ENCODE results near the gene GARIN5A. TPM values are rescaled to one million over a fixed set of nuclear protein-coding genes. Genes with fewer than 3 reads are reported as not detected.

Gene GARIN5A
- total RNA-seq, result not detected in 2 replicates

DNA sequence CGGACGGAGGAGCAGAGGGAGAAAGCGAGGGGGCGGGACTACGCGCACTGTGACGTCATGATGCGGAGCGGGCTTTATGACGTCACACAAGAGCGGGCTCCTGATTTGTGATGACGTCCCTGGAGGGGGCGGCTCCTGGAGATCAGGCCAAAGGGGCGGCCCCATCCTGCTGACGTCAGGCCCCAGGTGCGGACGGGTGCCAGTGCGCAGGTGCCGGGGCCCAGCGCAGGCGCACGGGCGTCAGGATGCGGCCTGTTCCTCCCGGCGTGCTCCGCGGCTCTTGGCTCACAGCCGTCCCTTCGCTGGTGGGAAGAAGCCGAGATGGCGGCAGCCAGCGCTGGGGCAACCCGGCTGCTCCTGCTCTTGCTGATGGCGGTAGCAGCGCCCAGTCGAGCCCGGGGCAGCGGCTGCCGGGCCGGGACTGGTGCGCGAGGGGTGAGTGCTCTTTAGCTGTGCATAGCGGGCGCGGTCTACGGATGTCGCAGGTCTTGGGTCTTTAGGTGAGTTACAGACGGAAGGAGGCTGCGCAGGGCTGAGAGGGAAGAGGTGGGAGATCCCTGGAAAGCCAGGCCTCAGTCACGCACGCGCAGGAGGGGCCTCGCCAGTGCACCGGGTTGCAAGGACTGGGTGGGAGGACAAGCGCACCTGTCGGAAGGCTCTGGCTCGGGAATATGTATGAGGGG, at the start of gene GARIN5A, which contains the start of gene EMC10:
Gene GARIN5A (minus strand): TSS at position 625 of the 683 bp plus-strand sequence. CDS start 460 bp downstream, at position 165.
Gene EMC10 (plus strand): TSS at position 284 of the 683 bp plus-strand sequence. CDS start 38 bp downstream, at position 322.

GRCh38 chr19:50513746-50514345, 37.2 kb upstream of the GARIN5A start, which contains the start of gene ASPDH:
ASPDH (minus strand) TSS chr19:50513913; CDS start chr19:50513823, 90 bp downstream.

DNA sequence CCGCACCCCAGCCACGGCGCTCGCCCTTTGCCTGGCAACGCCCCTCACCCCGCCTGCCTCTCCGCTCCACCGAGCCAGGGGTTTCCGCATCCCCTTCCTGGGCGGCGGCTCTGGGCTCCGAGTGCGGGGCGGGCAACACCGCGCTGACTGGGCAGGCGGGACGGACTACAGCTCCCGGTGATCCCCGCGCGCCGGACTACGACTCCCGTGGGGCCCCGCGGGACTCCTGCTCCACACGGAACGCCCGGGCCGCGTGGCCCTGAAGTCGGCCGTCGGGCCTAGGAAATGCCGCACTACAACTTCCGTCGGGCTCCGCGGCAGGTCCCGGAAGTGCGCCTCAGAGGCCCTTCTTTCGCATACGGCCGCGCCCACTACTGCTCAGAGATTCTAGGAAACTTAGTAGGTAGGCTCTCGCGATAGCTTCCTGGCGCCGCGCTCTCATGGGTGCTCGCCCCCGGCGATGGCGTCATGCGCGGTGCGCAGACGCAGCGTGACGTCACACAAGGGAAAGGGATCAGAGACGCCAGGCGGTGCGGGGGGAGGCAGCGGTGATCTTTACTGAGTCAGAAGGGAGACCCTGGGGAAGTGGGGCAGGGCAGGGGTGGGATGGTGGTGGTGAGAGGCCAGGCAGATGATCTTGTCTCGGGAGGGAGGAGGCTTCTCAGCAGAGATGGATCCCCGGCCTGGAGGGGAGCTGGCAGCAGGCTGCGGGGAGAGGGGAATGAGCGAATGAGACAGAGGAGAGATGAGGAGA, 34.6 kb upstream of the GARIN5A start, which contains the start of gene JOSD2:
Gene JOSD2 (minus strand): TSS at position 123 of the 754 bp plus-strand sequence. CDS start 760 bp downstream, outside the sequence.

DNA sequence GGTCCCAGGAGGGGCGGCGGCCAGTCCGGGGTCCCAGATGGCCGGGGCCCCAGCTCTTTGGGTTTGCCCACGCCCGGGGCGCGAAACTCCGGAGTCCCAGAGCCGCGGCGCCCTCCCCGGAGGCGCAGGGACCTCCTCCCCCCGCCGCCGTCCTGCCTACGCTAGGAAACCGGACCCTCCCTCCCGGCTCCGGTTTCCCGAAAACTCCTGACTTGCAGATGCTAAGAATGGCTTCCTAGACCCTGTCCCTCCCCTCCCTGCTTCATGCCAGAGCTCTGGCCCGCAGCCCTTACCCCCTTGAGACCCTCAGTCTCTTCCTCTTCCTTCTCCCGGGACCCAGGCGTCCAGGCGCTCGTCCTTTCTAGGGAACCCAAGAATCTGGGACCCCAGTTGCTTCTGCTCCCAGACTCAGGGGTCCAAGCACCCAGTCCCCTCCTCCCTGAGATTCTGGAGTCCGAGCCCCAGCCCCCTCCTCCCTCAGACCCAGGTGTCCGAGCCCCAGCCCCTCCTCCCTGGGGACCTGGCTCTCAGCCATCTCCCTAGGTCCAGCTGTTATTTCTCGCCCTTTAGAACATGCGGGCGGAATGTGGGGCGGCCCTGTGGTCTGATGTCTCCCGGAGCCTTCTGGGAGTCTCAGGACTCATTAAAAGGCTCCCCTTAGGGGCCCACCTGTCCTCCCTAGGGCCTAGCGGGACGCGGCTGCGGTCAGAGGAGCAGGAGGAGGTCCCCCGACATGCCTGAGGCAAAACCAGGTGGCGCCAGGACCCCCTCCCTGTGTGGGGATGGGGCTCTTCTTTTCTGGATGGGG, 44.2 kb downstream of the GARIN5A start, which contains the start of gene MYBPC2:
Gene MYBPC2 (plus strand): TSS at position 672 of the 808 bp plus-strand sequence. CDS start 62 bp downstream, at position 734.

DNA sequence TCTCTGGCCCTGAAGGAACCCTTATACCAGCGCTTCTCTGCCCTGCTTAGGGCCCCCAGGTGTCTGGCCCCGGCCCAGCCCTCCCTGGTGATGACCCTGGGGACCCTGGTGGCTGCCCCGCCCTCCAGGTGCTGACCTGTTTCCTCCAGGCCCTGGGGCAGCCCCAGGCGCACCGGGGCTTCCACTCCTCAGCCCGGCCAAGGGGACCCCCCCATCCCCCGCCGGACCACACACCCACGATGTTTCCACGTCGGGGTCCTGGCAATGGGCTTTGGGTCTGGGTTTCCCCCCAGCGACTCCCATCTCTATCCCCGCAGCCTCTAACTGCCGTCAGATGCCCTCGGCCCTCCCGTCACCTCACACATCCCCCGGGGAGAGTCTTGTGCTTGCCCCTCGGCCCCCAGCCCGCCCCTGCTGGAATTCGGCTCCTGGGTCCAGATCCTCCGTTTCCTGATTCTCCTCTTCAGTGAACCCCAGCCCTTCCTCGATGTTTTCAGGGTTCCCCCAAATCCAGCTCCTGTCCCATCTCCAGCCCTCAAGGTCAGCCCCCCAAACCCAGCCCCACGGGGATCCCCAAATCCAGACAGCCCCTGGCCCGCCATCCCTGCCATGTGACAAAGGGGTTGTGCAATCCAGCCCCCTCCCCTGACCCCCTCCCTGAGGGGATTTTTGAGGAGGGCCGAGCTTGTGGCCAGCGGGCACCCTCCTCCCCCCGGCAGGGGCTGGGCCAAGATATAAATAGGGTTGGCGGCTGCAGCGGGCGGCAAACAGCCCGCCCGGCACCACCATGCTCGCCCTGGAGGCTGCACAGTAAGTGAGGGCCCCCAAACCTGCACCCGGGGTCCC, 58.2 kb downstream of the GARIN5A start, which contains the start of gene SPIB:
Gene SPIB (plus strand): TSS at position 763 of the 846 bp plus-strand sequence. CDS start 25 bp downstream, at position 788.

Other genes starting within 250 kb of the GARIN5A start
- gene KCNC3, start 147.5 kb downstream of the GARIN5A start, total RNA-seq, result not detected in 2 replicates
- gene NAPSA, start 111.2 kb downstream of the GARIN5A start, total RNA-seq, result 0.18 and 1.2 TPM in 2 replicates
- gene NR1H2, start 100.4 kb downstream of the GARIN5A start, total RNA-seq, result 93.9 and 113 TPM in 2 replicates
- gene POLD1, start 92.5 kb downstream of the GARIN5A start, total RNA-seq, result 36.0 and 49.9 TPM in 2 replicates
- not detected in 2 replicates for gene SPIB, start 57.9 kb downstream of the GARIN5A start, total RNA-seq
- not detected in 2 replicates for gene MYBPC2, start 44.0 kb downstream of the GARIN5A start, total RNA-seq
- gene EMC10, start 341 bp downstream of the GARIN5A start, total RNA-seq, result 98.9 and 101 TPM in 2 replicates
- 56.0 and 64.0 TPM in 2 replicates for gene JOSD2, start 34.3 kb upstream of the GARIN5A start, total RNA-seq
- gene ASPDH, start 37.1 kb upstream of the GARIN5A start, total RNA-seq, result not detected in 2 replicates
- under 0.01 TPM in 1 of 2 replicates, not detected in the other for gene LRRC4B, start 91.6 kb upstream of the GARIN5A start, total RNA-seq
- gene SYT3, start 163.0 kb upstream of the GARIN5A start, total RNA-seq, result 0.35 TPM in 1 of 2 replicates, not detected in the other
- gene C19orf81, start 172.6 kb upstream of the GARIN5A start, total RNA-seq, result not detected in 2 replicates
- gene SHANK1, start 243.0 kb upstream of the GARIN5A start, total RNA-seq, result 6.6 and 10.6 TPM in 2 replicates
- gene CLEC11A, start 246.5 kb upstream of the GARIN5A start, total RNA-seq, result 167 and 170 TPM in 2 replicates